HG03558 (cell line): Measurements from ENCODE around the gene ROCK2.

Experiments
- ATAC-seq: cut with Tn5 transposase; IDR thresholded peaks from one replicate; pipeline ENCODE4 v1.9.1; 2021; ENCODE audit warnings: moderate number of reproducible peaks; ENCODE audit not compliant: unreplicated experiment; ENCODE audit errors: extremely low read depth

The ROCK2 gene

GRCh38 chr2:11160256-11160655 lies 184.2 kb downstream of the ROCK2 start:
- ATAC-seq = no peak

- no peak for ATAC-seq
These were observed 184.8 kb downstream of the ROCK2 start for GRCh38 chr2:11159574-11160170.

DNA sequence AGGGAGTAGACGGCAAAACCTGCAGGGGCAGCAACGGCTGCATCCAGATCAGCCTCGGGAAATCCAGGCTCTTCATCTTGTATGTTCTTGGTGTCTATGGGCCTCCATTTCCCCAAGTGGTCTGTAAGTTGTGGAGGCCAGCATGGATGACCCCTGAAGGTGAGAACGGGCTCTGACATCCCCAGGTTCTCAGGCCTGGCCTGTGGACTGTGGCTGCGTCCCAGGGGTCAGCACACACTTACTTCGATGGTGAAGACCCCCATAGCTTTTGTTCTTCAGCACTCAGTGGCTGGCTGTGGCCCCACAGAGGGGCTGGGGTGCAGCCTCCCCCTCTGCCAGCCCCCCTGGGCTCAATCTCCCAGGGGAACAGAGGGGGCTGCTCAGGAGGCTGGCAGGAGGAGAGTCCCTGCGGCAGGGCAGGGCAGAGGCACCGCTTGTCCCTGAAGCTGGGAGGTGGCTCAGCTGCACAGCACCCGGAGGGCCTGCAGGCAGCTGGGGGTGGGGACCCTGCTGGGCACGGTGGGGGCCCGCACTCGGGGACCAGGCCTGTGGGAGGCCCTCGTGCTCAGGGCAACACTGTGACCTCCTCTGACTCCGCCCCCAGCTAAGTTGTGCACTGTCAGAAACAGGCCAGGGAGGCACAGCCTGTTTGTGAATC lies 185.4 kb downstream of the ROCK2 start:
- ATAC-seq = no peak

- no peak for ATAC-seq
These were observed 186.7 kb downstream of the ROCK2 start for GRCh38 chr2:11157731-11158130.

GRCh38 chr2:11157296-11157695 lies 187.1 kb downstream of the ROCK2 start:
- ATAC-seq = no peak

GRCh38 chr2:11156396-11157075 lies 187.9 kb downstream of the ROCK2 start:
- ATAC-seq = no peak

GRCh38 chr2:11155381-11156035 lies 188.9 kb downstream of the ROCK2 start, which contains the start of gene SLC66A3:
Gene SLC66A3, plus strand, starts transcription at chr2:11155467. Its CDS starts 80 bp downstream, at chr2:11155547.
- peak; percentile 72 for ATAC-seq

- ATAC-seq = peak; percentile 30
These were observed 189.5 kb downstream of the ROCK2 start for GRCh38 chr2:11154923-11155380.

GRCh38 chr2:11154016-11154922 lies 190.2 kb downstream of the ROCK2 start:
- ATAC-seq = no peak

- no peak for ATAC-seq
These were observed 191.8 kb downstream of the ROCK2 start for GRCh38 chr2:11152591-11152990.

- no peak for ATAC-seq
These were observed 197.2 kb downstream of the ROCK2 start for GRCh38 chr2:11147263-11147662.

DNA sequence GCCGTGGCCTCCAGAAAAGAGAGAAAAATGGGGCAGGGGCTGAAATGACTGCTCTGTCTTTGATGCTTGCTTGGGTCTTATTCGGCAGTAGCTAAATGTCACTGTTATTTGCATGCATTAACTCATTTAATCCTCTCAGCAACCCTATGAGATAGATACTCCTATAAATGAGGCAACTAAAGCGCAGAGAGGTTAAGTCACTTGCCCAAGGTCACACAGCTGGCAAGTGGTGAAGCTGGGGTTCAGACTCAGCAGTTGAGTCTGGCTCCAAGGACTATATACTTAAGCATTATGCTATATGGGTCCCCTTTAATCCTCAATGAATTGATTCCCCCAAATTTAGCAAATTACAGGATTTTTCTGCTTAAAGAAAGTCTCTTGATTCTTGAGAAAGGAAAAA lies 198.4 kb downstream of the ROCK2 start:
- ATAC-seq = no peak

DNA sequence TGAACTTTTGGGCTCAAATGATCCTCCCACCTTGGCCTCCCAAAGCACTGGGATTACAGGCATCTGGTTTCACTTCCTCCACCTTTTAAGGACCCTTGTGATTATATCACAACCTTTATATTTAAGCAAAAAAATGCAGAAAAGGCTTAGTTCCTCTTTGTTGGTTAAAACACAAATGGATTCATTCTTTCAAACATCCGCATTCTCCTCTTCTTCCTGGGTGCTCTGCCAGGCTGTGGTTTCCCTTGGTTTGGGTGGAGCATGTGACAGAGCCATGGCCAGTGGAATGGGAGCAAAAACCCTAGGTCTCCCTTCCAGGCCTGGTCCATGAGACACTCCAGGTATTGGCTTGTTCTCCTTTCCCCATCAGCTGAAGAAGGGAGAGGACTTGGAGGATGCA lies 199.1 kb downstream of the ROCK2 start:
- no peak for ATAC-seq

GRCh38 chr2:11144738-11145079 lies 199.7 kb downstream of the ROCK2 start:
- no peak for ATAC-seq

- ATAC-seq = no peak
These were observed 200.2 kb downstream of the ROCK2 start for GRCh38 chr2:11144077-11144737.

GRCh38 chr2:11142987-11143386 lies 201.4 kb downstream of the ROCK2 start:
- no peak for ATAC-seq

DNA sequence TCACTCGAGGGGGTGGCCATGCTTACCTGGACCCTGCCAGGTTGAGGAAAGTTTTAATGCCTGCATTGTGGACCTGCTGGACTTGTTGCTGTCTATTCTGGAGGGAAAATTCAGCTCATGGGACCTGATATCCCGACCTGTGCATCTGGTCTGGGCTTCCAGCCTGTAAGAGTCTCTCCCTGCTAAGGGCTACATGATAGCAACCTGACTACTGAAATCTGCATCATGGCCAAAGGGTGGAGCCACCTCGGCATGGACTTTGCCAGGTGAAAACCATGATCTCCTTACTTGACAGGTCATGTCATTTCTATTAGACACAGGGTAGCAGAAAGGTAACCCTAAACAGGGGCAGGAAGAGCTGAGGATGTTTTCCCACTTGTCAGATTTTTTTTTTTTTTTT lies 202.1 kb downstream of the ROCK2 start:
- no peak for ATAC-seq

GRCh38 chr2:11141319-11141718 lies 203.1 kb downstream of the ROCK2 start:
- no peak for ATAC-seq

DNA sequence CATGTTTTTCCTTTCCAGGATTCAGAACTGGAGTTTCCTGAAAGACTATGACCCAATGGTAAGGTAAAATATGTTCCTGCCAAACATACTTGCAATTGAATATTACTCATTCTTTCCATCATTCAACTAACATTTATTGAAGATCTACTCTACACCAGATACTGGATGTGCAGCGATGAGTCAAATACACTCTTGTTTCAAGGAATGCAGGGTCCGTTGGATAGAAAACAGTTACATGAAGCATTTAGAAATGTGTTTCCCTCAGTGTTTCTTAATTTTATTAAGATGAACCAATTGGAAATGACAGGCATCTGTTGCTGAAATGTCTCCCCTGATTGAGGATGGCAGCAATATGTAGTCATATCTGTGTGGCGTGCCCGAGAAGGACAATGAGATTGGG lies 203.9 kb downstream of the ROCK2 start:
- no peak for ATAC-seq

DNA sequence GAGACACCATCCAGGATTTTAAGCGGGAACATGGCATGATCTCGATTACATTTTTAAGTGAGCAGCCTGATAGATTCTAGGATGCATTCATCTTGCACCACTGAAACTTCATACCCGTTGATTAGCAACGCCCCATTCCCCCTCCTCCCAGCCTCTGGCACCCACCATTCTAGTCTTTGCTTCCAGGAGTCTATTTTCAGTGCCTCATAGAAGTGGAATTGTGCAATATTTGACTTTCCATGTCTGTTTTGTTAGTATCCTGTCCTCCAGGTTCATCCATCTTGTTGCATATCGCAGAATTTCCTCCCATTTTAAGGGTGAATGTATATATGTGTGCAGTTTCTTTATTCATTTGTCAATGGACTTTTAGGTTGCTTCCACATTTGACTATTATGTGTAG lies 210.1 kb downstream of the ROCK2 start:
- ATAC-seq = no peak
